Hematopoietic multipotent progenitor cell (in vitro differentiated cells): ENCODE results near the gene PGBD4. TPM values are rescaled to one million over a fixed set of nuclear protein-coding genes. Genes with fewer than 3 reads are reported as not detected.
A peak's percentile ranks its signal among the peaks of the same experiment; 100 is the strongest.
"Not testable (repeated sequence)": the region's sequence is repeated elsewhere in the genome, so short reads cannot be mapped to it uniquely, and the experiment has no call there.

Experiments
- DNase-seq, 3 donors: peaks; one replicate each; pipeline ENCODE4 v3.0.0-alpha.2; 2011 to 2015; ENCODE audit warnings: low read depth in 2 of 3, low spot score in 2 of 3
- total RNA-seq: library from RNA; depleted of rRNA; stranded (reverse); fragments of >200 nt; gene quantifications from one replicate; pipeline ENCODE4 v1.2.3, GENCODE V29; 2012

Gene PGBD4
- total RNA-seq, 1 donor, result 2.2 TPM

GRCh38 chr15:34111488-34111887, 9.6 kb downstream of the PGBD4 start:
- DNase-seq, result no peak

GRCh38 chr15:34114215-34114614, 12.3 kb downstream of the PGBD4 start:
- no peak for DNase-seq

- DNase-seq, result no peak
Observed at GRCh38 chr15:34114739-34115138, 12.9 kb downstream of the PGBD4 start.

- DNase-seq, result no peak
Observed at GRCh38 chr15:34116620-34117019, 14.7 kb downstream of the PGBD4 start.

- DNase-seq, result no peak
Observed at GRCh38 chr15:34119291-34119690, 17.4 kb downstream of the PGBD4 start.

GRCh38 chr15:34120420-34120819, 18.5 kb downstream of the PGBD4 start:
- DNase-seq, result not testable (repeated sequence)

GRCh38 chr15:34121786-34122185, 19.9 kb downstream of the PGBD4 start:
- DNase-seq, result not testable (repeated sequence)

GRCh38 chr15:34122771-34123183, 20.9 kb downstream of the PGBD4 start:
- no peak for DNase-seq

- DNase-seq, result no peak
Observed at GRCh38 chr15:34124651-34125050, 22.8 kb downstream of the PGBD4 start.

- no peak for DNase-seq
Observed at GRCh38 chr15:34125945-34126344, 24.1 kb downstream of the PGBD4 start.

- DNase-seq, result no peak
Observed at GRCh38 chr15:34126522-34126921, 24.6 kb downstream of the PGBD4 start.

- DNase-seq, result no peak
Observed at GRCh38 chr15:34128898-34129297, 27.0 kb downstream of the PGBD4 start.

- DNase-seq, result no peak
Observed at GRCh38 chr15:34132881-34133280, 31.0 kb downstream of the PGBD4 start.

GRCh38 chr15:34133511-34133910, 31.6 kb downstream of the PGBD4 start:
- DNase-seq, result no peak

GRCh38 chr15:34147371-34148140, 45.7 kb downstream of the PGBD4 start:
- DNase-seq, result no peak

- peak in 1 of 3 donors; percentile 12 for DNase-seq
Observed at GRCh38 chr15:34154725-34155204, 52.9 kb downstream of the PGBD4 start.

- no peak for DNase-seq
Observed at GRCh38 chr15:34155859-34156258, 54.0 kb downstream of the PGBD4 start.

Other genes with a start within 250 kb of the PGBD4 start
- gene CHRM5, start 133.6 kb upstream of the PGBD4 start, total RNA-seq, result under 0.01 TPM
- 5.9 TPM for gene AVEN, start 62.9 kb upstream of the PGBD4 start, total RNA-seq
- gene EMC7, start 221 bp upstream of the PGBD4 start, total RNA-seq, result 8.9 TPM
- gene KATNBL1, start 108.0 kb downstream of the PGBD4 start, total RNA-seq, result 14.3 TPM
- 93.4 TPM for gene EMC4, start 122.9 kb downstream of the PGBD4 start, total RNA-seq
- gene SLC12A6, start 235.7 kb downstream of the PGBD4 start, total RNA-seq, result 123 TPM
- 125 TPM for gene NOP10, start 241.1 kb downstream of the PGBD4 start, total RNA-seq
- gene NUTM1, start 241.2 kb downstream of the PGBD4 start, total RNA-seq, result not detected